K562 (cell line): ENCODE measurements around the gene SLC24A1. TPM values are rescaled to one million over a fixed set of nuclear protein-coding genes. Genes with fewer than 3 reads are reported as not detected.

ENCODE experiments used
- ATAC-seq: fragments of 200-7000 bp; cut with Tn5 transposase; 3 replicates; pipeline ENCODE4 v1.9.1; 2020; ENCODE audit warnings: moderate library complexity
- BruUV-seq: library from RNA; stranded (reverse); fragments of 400-500 nt; replicated peaks from 2 replicates; lab custom pipeline; 2021; lab: Mats Ljungman, UMichigan
- CTCF ChIA-PET: fragments of 300-600 bp; formaldehyde crosslinking; extraction: SDS; loops from one replicate; lab custom pipeline; 2021; ENCODE audit warnings: low intra/inter-chr PET ratio; lab: Yijun Ruan, JAX
- POLR2A ChIA-PET: fragments of 300-600, 350-650 bp; sonication (Branson Sonifier 250); formaldehyde crosslinking; extraction: SDS; loops from one replicate; lab custom pipeline; 2021; ENCODE audit warnings: antibody characterized with exemption, inconsistent platforms; lab: Yijun Ruan, JAX
- DNase-seq, 4 experiments: peaks; one replicate each; pipeline versions ENCODE4 v3.0.0 to v3.0.0-alpha.2; 2011 to 2018; ENCODE audit warnings: low spot score in 3 of 4, mixed read lengths in 3 of 4; ENCODE audit errors: extremely low read depth in 1 of 4
- FAIRE-seq: peaks from 2 replicates; lab custom pipeline; 2011; peaks lifted over from hg19 to GRCh38; lab: Jason Lieb, UNC
- H2AFZ ChIP-seq: 2 replicates; pipeline ENCODE4 v1.6.0; 2011; ENCODE audit warnings: low read depth, low read length, control low read depth, inconsistent platforms
- H3K27ac ChIP-seq: fragments of 200-600 bp; 3 replicates; pipeline ENCODE4 v1.8.0; 2011; ENCODE audit warnings: low read depth, mild to moderate bottlenecking, control low read depth, inconsistent platforms, low read length, moderate library complexity, mixed read lengths; ENCODE audit errors: extremely low read depth
- H3K27me3 ChIP-seq, 2 experiments: fragments of 300-600 bp in 1 of 2; 2 replicates in 1 of 2; 3 replicates in 1 of 2; pipeline versions ENCODE4 v1.6.0 to v1.8.0; 2011; ENCODE audit warnings: inconsistent platforms in 2 of 2, low read length in 2 of 2, mild to moderate bottlenecking in 1 of 2, mixed read lengths in 1 of 2, moderate library complexity in 1 of 2; ENCODE audit not compliant: control insufficient read depth in 2 of 2, insufficient read depth in 2 of 2
- H3K36me3 ChIP-seq: fragments of 300-600 bp; 3 replicates; pipeline ENCODE4 v1.8.0; 2011; ENCODE audit warnings: mild to moderate bottlenecking, low read length, inconsistent platforms; ENCODE audit not compliant: control insufficient read depth, insufficient read depth
- H3K4me1 ChIP-seq, 2 experiments: fragments of 200-600 bp in 1 of 2; replicated peaks in 1 of 2; 2 replicates in 1 of 2; 3 replicates in 1 of 2; pipeline versions ENCODE4 v1.5.1 to v1.8.0; 2011; ENCODE audit warnings: inconsistent platforms in 2 of 2, low read length in 2 of 2, mild to moderate bottlenecking in 1 of 2, mixed read lengths in 1 of 2, moderate library complexity in 1 of 2; ENCODE audit not compliant: control insufficient read depth in 2 of 2, insufficient read depth in 2 of 2
- H3K4me2 ChIP-seq: 2 replicates; pipeline ENCODE4 v1.6.1; 2011; ENCODE audit warnings: low read length, control low read depth, inconsistent platforms, mixed read lengths; ENCODE audit not compliant: insufficient read depth
- H3K4me3 ChIP-seq: fragments of 200-600 bp; sonication (generic), shearing (Covaris generic); 2 replicates; pipeline ENCODE4 v1.5.1; 2016; ENCODE audit warnings: control low read depth, inconsistent platforms
- H3K79me2 ChIP-seq: fragments of 200-600 bp; 3 replicates; pipeline ENCODE4 v1.8.0; 2011; ENCODE audit warnings: low read length, inconsistent platforms; ENCODE audit not compliant: control insufficient read depth, insufficient read depth
- H3K9ac ChIP-seq, 2 experiments: 2 replicates each; pipeline versions ENCODE4 v1.6.0 to v1.6.1; 2011; ENCODE audit warnings: low read depth in 2 of 2, low read length in 2 of 2, control low read depth in 1 of 2, inconsistent platforms in 1 of 2, mild to moderate bottlenecking in 1 of 2, mixed read lengths in 1 of 2; ENCODE audit not compliant: insufficient read depth in 1 of 2
- H3K9me1 ChIP-seq: one replicate; pipeline ENCODE4 v1.6.0; 2011; ENCODE audit warnings: inconsistent platforms, mild to moderate bottlenecking, low read length, moderate library complexity; ENCODE audit not compliant: control insufficient read depth, insufficient read depth
- H3K9me3 ChIP-seq: replicated peaks from 2 replicates; pipeline ENCODE4 v1.5.1; 2011; ENCODE audit warnings: low read depth, low read length, inconsistent platforms; ENCODE audit not compliant: control insufficient read depth, insufficient read depth
- H4K20me1 ChIP-seq: replicated peaks from 2 replicates; pipeline ENCODE4 v1.6.1; 2011; ENCODE audit warnings: low read length, inconsistent platforms, mixed read lengths; ENCODE audit not compliant: control insufficient read depth, insufficient read depth
- BCOR ChIP-seq: fragments of 450-650 bp; IDR thresholded peaks from 2 replicates; pipeline ENCODE4 v1.6.1; 2016
- C11orf30 ChIP-seq: fragments of 450-650 bp; IDR thresholded peaks from 2 replicates; pipeline ENCODE4 v1.6.1; 2016; ENCODE audit warnings: low read depth, mild to moderate bottlenecking
- CBFA2T3 ChIP-seq: fragments of 450-650 bp; IDR thresholded peaks from 2 replicates; pipeline ENCODE4 v1.6.1; 2017
- CBX2 ChIP-seq: fragments of 200-600 bp; sonication (generic); IDR thresholded peaks from one replicate; pipeline ENCODE4 v1.6.1; 2012; ENCODE audit warnings: mild to moderate bottlenecking, low read length, inconsistent platforms; ENCODE audit not compliant: insufficient read depth, poor library complexity, severe bottlenecking
- CREB3L1 ChIP-seq: fragments of 450-650 bp; IDR thresholded peaks from 2 replicates; pipeline ENCODE4 v1.6.1; 2014; ENCODE audit warnings: low read depth, mild to moderate bottlenecking, moderate library complexity, borderline replicate concordance
- HBP1 ChIP-seq: fragments of 450-650 bp; formaldehyde crosslinking; IDR thresholded peaks from 2 replicates; pipeline ENCODE4 v1.4.0; 2022; ENCODE audit warnings: missing genetic modification characterization
- RAD21 ChIP-seq, 2 experiments: fragments of 250-450 bp in 1 of 2; fragments of 450-650 bp in 1 of 2; sonication (Bioruptor Pico) in 1 of 2; formaldehyde crosslinking in 1 of 2; IDR thresholded peaks in 1 of 2; conservative IDR thresholded peaks in 1 of 2; 2 replicates each; pipeline versions ENCODE4 v1.4.0 to v1.8.0; 2020 to 2022; ENCODE audit warnings: mild to moderate bottlenecking in 2 of 2, moderate library complexity in 1 of 2
- RAD51 ChIP-seq: fragments of 450-650 bp; IDR thresholded peaks from 2 replicates; pipeline ENCODE4 v1.7.1; 2016; ENCODE audit warnings: low read depth, mild to moderate bottlenecking, borderline replicate concordance
- SREBF1 ChIP-seq: fragments of 150-350 bp; IDR thresholded peaks from 2 replicates; pipeline ENCODE4 v1.6.1; 2014; ENCODE audit warnings: antibody characterized with exemption, low read depth, low read length, borderline replicate concordance
- ZNF444 ChIP-seq: fragments of 250-450 bp; sonication (Bioruptor Pico); IDR thresholded peaks from 2 replicates; pipeline ENCODE4 v1.4.0; 2020; ENCODE audit warnings: mild to moderate bottlenecking, moderate library complexity
- ZNF778 ChIP-seq: fragments of 450-650 bp; formaldehyde crosslinking; IDR thresholded peaks from 2 replicates; pipeline ENCODE4 v1.4.0; 2020; ENCODE audit warnings: mild to moderate bottlenecking, moderate library complexity
- WGBS: fragments of 100-300 bp; shearing (Covaris generic); methylation state at CpG from one replicate; pipeline ENCODE4 v1.1.6; 2016; ENCODE audit warnings: low coverage, mixed read lengths; ENCODE audit not compliant: insufficient coverage; ENCODE audit errors: missing lambda C conversion rate; 5-methylcytosine and 5-hydroxymethylcytosine counted together
- in situ Hi-C: fragments of 300-500 bp; cut with MboI; formaldehyde crosslinking; loops from 4 replicates; pipeline ENCODE4 v1.15.0; 2018; ENCODE audit warnings: inconsistent platforms, mixed read lengths
- intact Hi-C: fragments of 100-400 bp; cut with micrococcal nuclease; formaldehyde crosslinking; loops from 2 replicates; pipeline ENCODE4 v1.14.2; 2022
- polyA plus RNA-seq, 8 experiments: library from polyadenylated mRNA; depleted of rRNA in 4 of 8; stranded (reverse) in 5 of 8; unstranded in 3 of 8; fragments of >200 nt; fragmentation: Nextera tagmentation in 2 of 8; fragmentation: Illumina TruSeq in 1 of 8; extraction: Ambion mirVana in 2 of 8; extraction: Trizol in 1 of 8; gene quantifications; 2 replicates each; pipeline versions ENCODE4 v1.2.1 to v1.2.3, GENCODE V29; 2011 to 2014; ENCODE audit warnings: inconsistent platforms in 1 of 8, missing spikeins in 1 of 8
- total RNA-seq, 7 experiments: library from RNA; depleted of rRNA in 6 of 7; stranded (reverse); fragments of >200 nt in 6 of 7; fragmentation: Illumina TruSeq in 2 of 7; extraction: Trizol in 2 of 7; gene quantifications; 2 replicates each; pipeline versions ENCODE4 v1.2.1 to v1.2.3, GENCODE V29; 2011 to 2021; ENCODE audit warnings: low replicate concordance in 1 of 7

Gene SLC24A1
- total and polyA plus RNA-seq, 9 of the 15 experiments (the other 6 are each of a cell fraction or from before 2014, with no cell fraction given) = 3.1 to 8.2 (median 5.5) TPM

- POLR2A ChIA-PET = interaction anchor here (0.8 to 1.5 kb wide), 4 partner anchors 16 to 202 kb away, joined by 3 to 4 read pairs (median 3); partner anchors contain the start of gene INTS14
- Histone ChIP-seq H3K79me2 (no peaks in the 10 kb centered on the region), H2AFZ (no peak overlapping the region), H3K27ac (no peak overlapping the region), H3K27me3 (no peaks in the 10 kb centered on the region), H3K9ac (no peak overlapping the region), H4K20me1 (no peaks in the 10 kb centered on the region)
- no peak for FAIRE-seq
- BruUV-seq = no TSS peak
- 75% methylated on average over 2 of the region's 2 CpGs for WGBS
- TF ChIP-seq ZNF444 (CRISPR knock-in tag) (no peak), BCOR (no peak), C11orf30 (no peak), CBX2 (no peak), HBP1 (CRISPR knock-in tag) (no peak), CREB3L1 (no peak), ZNF778 (no peak), RAD21 (CRISPR knock-in tag; conservative IDR thresholded peaks at IDR 0.05 in 1 of 2, IDR thresholded peaks at IDR 0.05 in 1 of 2) (no peak), CBFA2T3 (no peak), SREBF1 (no peak), RAD51 (no peak)
- TF ChIP-seq, all 486 proteins: peak for 0
- Histone ChIP-seq H3K9me1 (no peaks in the 10 kb centered on the region), H3K4me3 (no peak overlapping the region), H3K4me1 (no peaks in the 10 kb centered on the region), H3K4me2 (no peak overlapping the region), H3K36me3 (peaks cover 38% of the 10 kb centered on the region), H3K9me3 (no peaks in the 10 kb centered on the region)
- in situ Hi-C loops (no loop called here), intact Hi-C loops (no loop called here)
- CTCF ChIA-PET = no interaction called here
- no peak for ATAC-seq
- DNase-seq = no peak
Observed at GRCh38 chr15:65660927-65661326, 39.2 kb downstream of the SLC24A1 start.
